Left ventricle myocardium inferior (tissue), 1 donor: ENCODE measurements around the gene TIAM2. TPM values are rescaled to one million over a fixed set of nuclear protein-coding genes. Genes with fewer than 3 reads are reported as not detected.

Experiments
- DNase-seq: peaks from one replicate; pipeline ENCODE4 v3.0.0-alpha.2; 2020
- H3K27ac ChIP-seq: fragments of 200-600 bp; replicated peaks from 2 replicates; pipeline ENCODE4 v1.8.0; 2021
- H3K27me3 ChIP-seq: fragments of 200-600 bp; 2 replicates; pipeline ENCODE4 v1.8.0; 2021; ENCODE audit warnings: low read depth
- H3K36me3 ChIP-seq: fragments of 200-600 bp; 2 replicates; pipeline ENCODE4 v1.8.0; 2021
- H3K4me1 ChIP-seq: fragments of 200-600 bp; 2 replicates; pipeline ENCODE4 v1.8.0; 2021
- H3K4me3 ChIP-seq: fragments of 200-600 bp; 2 replicates; pipeline ENCODE4 v1.8.0; 2021; ENCODE audit warnings: mild to moderate bottlenecking, moderate library complexity
- H3K9me3 ChIP-seq: fragments of 200-600 bp; replicated peaks from 2 replicates; pipeline ENCODE4 v1.8.0; 2021
- CTCF ChIP-seq: fragments of 200-600 bp; IDR thresholded peaks from 2 replicates; pipeline ENCODE4 v1.8.0; 2021; ENCODE audit warnings: antibody characterized with exemption, mild to moderate bottlenecking, borderline replicate concordance
- intact Hi-C: fragments of 100-400 bp; cut with micrococcal nuclease; formaldehyde crosslinking; loops from one replicate; pipeline ENCODE4 v1.11.0; 2022
- total RNA-seq: library from RNA; stranded (reverse); fragmentation: NEBNext Ultra II Directional; extraction: Animal tissue kit (Norgen Biotek cat#: 25700); gene quantifications from one replicate; pipeline ENCODE4 v1.2.1, GENCODE V29; 2021
- donor health status: DM: no; HTN: yes; CAD: no; lungs with severe emphysema.

Gene TIAM2
- total RNA-seq, 1 donor from 2014 or later = 12.0 TPM

DNA sequence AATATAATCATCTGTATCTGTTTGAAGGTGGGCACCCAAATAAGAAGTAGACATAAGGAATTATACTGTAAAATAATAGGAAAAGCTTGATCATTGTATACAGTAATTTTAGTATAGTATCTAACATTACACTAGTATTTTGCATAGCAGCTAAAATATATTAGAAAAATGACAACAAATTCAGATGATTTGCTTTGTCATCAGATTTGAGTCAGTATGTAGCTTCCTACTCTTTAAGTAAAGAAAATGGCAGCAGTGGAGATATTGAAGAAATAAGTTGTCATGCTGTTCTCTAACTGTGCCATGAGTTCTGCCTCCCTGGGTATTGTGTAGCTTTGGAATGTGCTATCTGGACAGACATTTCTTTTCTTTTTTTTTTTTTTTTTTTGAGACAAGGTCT, 74.4 kb downstream of the TIAM2 start:
- intact Hi-C loops = no loop called here
- no peak for TF ChIP-seq CTCF
- Histone ChIP-seq H3K36me3 (no peaks in the 10 kb centered on the region), H3K9me3 (no peaks in the 10 kb centered on the region), H3K27ac (no peak overlapping the region), H3K4me1 (no peaks in the 10 kb centered on the region), H3K4me3 (no peak overlapping the region), H3K27me3 (no peaks in the 10 kb centered on the region)
- DNase-seq = no peak

- no peak for TF ChIP-seq CTCF
- no peaks in the 10 kb centered on the region for H3K9me3 ChIP-seq
- H3K36me3 ChIP-seq = no peaks in the 10 kb centered on the region
- no peak for DNase-seq
- H3K27me3 ChIP-seq = no peaks in the 10 kb centered on the region
- intact Hi-C loops = no loop called here
- no peak overlapping the region for H3K4me3 ChIP-seq
- H3K27ac ChIP-seq = no peak overlapping the region
- H3K4me1 ChIP-seq = no peaks in the 10 kb centered on the region
These were observed 81.0 kb downstream of the TIAM2 start for GRCh38 chr6:155075930-155076695.

DNA sequence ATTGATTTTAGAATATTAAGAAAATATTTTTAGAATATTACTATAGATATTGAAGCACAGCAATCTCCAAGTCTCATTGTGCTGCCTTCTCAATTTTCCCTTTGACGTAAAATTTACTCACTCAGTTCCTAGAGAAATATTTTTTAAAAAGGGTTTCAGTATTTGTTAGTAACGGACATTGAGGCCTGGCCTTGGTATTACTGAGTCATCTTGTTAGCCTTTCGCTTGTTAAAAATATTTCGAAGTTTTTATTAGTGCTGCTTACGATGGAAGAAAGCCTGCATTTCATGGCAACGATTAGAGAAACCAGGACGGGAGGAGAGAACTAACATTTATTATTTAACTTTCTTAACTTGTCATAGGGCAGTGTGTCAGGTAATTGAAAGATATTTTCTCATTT, 82.2 kb downstream of the TIAM2 start:
- H3K27ac ChIP-seq = no peak overlapping the region

DNA sequence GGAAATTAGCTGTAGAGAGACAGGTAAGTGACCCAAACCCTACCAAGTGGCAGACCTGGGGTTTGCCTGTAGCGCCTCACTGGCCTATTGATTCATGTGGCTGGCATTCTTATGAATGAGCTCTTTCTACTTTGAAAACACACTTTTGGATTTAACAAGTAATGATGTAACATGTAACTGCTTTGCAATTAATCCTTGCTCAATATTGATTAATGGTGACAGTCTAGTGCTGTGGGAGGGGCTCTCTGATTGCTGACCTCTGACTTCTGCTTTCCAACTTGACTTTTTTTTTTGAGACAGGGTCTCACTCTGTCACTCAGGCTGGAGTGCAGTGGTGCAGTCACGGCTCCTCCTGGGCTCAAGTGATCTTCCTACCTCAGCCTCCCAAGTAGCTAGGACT, 82.7 kb downstream of the TIAM2 start:
- Histone ChIP-seq H3K9me3 (no peaks in the 10 kb centered on the region), H3K27me3 (no peaks in the 10 kb centered on the region), H3K36me3 (no peaks in the 10 kb centered on the region), H3K4me1 (no peaks in the 10 kb centered on the region), H3K27ac (no peak overlapping the region), H3K4me3 (no peak overlapping the region)
- intact Hi-C loops = no loop called here
- no peak for DNase-seq
- no peak for TF ChIP-seq CTCF

More for the DNA sequence above, 82.2 kb downstream of the TIAM2 start:
- Histone ChIP-seq H3K4me3 (no peak overlapping the region), H3K36me3 (no peaks in the 10 kb centered on the region), H3K4me1 (no peaks in the 10 kb centered on the region), H3K9me3 (no peaks in the 10 kb centered on the region), H3K27me3 (no peaks in the 10 kb centered on the region)
- intact Hi-C loops = no loop called here
- DNase-seq = no peak
- no peak for TF ChIP-seq CTCF

- Histone ChIP-seq H3K9me3 (no peaks in the 10 kb centered on the region), H3K27me3 (no peaks in the 10 kb centered on the region), H3K4me1 (no peaks in the 10 kb centered on the region), H3K27ac (no peak overlapping the region), H3K4me3 (no peak overlapping the region), H3K36me3 (no peaks in the 10 kb centered on the region)
- DNase-seq = no peak
- TF ChIP-seq CTCF = no peak
- intact Hi-C loops = no loop called here
These were observed 83.2 kb downstream of the TIAM2 start for GRCh38 chr6:155078331-155078745.
